NCI-H1930 (cell line): ENCODE measurements around the gene MUCL3.
"Not testable (repeated sequence)": the region's sequence is repeated elsewhere in the genome, so short reads cannot be mapped to it uniquely, and the experiment has no call there.

Experiments used
- DNase-seq, 2 experiments: peaks; one replicate each; lab custom pipeline; 2025; lab: John Stamatoyannopoulos, UW

Gene MUCL3, protein sequence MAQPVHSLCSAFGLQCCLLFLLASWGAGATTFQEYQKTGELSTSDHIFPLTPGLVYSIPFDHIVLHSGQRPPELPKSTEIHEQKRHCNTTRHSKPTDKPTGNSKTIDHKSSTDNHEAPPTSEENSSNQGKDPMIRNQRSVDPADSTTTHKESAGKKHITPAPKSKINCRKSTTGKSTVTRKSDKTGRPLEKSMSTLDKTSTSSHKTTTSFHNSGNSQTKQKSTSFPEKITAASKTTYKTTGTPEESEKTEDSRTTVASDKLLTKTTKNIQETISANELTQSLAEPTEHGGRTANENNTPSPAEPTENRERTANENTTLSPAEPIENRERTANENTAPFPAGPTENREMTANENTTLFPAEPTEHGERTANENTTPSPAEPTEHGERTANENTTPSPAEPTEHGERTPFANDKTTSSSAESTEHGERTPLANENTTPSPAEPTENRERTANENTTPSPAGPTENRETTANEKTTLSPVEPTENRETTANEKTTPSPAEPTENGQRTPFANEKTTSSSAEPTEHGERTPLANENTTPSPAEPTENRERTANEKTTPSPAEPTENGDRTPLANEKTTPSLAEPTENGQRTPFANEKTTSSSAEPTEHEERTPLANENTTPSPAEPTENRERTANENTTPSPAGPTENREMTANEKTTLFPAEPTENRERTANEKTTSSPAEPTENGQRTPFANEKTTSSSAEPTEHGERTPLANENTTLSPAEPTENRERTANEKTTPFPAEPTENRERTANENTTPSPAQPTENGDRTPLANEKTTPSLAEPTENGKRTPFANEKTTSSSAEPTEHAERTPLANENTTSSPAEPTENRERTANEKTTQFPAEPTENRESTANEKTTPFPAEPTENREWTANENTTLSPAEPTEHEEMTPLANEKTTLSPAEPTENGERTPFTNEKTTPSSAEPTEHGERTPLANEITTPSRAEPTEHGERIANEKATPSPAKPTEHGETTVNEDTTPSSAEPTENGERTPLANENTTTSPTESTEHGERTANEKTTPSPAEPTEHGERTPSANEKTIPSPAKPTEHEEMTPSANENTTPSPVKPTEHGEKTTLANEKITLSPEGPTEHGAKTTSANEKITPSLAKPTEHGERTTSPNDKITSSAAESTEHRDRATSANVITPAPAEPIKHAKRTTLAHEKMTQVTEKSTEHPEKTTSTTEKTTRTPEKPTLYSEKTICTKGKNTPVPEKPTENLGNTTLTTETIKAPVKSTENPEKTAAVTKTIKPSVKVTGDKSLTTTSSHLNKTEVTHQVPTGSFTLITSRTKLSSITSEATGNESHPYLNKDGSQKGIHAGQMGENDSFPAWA (N-terminal part only)

DNA sequence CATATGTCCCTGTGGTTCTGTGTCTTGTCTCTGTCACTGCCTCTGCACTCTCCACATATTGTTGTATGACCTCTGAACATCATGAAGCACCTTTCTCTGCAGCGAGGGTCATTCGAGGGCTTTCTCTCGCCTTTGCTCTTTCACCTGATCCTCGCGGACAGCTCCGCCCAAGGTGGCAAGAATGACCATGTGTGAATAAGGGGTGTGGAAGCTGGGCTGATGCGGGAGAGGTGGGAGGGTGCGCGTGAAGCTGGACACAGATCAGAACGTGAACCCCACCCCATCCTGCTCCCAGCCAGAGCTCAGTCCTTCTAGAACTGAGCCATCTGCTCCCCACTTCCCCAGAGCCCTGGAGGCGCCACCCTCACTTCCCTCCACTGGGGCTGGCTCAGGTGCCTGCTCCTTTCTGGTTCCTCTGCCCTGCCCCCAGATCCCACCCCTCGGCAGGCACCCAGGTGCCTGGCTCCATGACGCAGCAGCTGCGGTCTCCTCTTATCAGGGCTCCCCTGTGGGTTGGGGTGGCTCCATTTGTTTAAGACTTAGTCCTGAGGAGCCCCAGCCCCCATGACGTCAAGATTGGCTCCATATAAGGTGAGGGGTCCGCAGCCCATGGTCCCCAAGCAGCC lies at the start of gene MUCL3:
MUCL3 (plus strand) TSS at position 613 of the 626 bp plus-strand sequence. CDS start 27 bp downstream, outside the sequence.
- no peak for DNase-seq

DNA sequence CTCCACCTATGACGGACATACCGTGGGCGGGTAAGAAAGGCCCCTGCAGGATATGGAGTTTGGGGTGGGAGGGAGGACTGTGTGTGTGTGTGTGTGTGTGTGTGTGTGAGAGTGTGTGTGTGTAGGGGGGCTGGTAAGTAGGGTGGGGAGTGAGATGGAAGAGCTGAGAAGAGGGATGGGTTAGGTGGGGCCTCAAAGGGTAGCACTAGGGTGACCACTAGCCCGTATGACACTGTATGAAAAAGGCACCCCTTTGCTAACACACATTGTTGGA lies 49.4 kb upstream of the MUCL3 start:
- no peak for DNase-seq

DNA sequence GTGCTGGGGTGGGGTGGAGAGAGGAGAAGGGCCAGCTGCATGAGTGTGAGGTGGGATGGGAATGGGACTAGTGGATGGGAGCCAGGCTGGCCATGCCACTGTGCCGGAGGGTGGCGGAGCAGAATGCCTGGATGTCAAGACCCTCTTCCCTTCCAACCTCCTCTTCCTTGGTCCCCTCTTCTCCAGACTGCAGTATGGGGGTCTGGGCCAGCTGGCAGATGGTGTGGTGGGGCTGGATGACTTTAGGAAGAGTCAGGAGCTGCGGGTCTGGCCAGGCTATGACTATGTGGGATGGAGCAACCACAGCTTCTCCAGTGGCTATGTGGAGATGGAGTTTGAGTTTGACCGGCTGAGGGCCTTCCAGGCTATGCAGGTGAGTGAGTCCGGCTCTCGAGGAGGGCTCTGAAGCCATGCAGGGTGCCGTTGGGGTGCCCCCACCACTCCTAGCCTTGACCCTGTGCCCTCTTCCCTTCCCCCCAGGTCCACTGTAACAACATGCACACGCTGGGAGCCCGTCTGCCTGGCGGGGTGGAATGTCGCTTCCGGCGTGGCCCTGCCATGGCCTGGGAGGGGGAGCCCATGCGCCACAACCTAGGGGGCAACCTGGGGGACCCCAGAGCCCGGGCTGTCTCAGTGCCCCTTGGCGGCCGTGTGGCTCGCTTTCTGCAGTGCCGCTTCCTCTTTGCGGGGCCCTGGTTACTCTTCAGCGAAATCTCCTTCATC lies 48.8 kb upstream of the MUCL3 start:
- DNase-seq = no peak

DNA sequence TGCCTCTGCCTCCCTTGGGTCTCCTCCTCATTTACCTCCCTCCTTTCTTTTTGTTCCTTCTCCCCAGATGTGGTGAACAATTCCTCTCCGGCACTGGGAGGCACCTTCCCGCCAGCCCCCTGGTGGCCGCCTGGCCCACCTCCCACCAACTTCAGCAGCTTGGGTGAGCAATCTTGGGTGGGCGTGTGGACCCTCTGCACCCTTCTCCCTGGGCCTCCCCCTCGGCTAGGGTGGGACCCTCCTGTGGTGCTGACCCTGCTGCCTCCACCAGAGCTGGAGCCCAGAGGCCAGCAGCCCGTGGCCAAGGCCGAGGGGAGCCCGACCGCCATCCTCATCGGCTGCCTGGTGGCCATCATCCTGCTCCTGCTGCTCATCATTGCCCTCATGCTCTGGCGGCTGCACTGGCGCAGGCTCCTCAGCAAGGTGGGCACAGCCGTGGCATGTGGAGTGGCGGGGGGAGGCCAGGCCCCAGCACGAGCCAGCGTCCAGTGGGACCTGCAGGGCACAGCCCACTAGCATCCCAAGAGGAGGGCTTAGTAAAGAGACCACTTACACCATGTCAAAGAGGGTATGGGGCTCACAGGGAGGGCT lies 47.7 kb upstream of the MUCL3 start:
- DNase-seq = no peak

DNA sequence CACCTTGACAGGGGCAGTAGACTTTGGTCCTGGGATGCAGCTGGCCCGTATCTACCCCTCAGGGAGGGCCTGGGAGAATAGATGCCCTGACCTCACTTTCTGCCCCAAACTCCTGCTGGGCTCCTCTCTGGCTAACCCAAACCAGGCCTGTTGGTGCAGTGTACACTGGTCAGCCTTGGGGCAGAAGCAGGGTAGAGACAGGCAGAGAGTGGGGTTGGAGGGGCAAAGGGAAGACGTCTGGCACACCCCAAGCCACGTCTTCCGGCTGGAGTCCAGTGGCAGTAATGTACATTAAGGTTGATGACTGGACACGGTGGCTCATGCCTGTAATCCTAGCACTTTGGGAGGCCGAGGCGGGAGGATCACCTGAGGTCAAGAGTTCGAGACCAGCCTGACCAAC lies 47.1 kb upstream of the MUCL3 start:
- no peak for DNase-seq

DNA sequence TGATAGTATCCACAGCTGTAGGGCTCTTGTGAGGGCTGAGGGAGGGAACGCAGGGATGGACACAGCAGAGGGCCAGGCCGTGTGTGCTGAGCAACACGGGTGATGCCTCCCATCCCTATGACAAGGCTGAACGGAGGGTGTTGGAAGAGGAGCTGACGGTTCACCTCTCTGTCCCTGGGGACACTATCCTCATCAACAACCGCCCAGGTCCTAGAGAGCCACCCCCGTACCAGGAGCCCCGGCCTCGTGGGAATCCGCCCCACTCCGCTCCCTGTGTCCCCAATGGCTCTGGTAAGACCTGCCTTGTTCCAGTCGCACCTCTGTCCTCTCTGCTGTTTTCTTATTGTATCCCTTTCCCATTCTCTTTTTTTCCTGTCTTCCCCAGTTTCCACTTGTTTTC lies 46.4 kb upstream of the MUCL3 start:
- no peak for DNase-seq

DNA sequence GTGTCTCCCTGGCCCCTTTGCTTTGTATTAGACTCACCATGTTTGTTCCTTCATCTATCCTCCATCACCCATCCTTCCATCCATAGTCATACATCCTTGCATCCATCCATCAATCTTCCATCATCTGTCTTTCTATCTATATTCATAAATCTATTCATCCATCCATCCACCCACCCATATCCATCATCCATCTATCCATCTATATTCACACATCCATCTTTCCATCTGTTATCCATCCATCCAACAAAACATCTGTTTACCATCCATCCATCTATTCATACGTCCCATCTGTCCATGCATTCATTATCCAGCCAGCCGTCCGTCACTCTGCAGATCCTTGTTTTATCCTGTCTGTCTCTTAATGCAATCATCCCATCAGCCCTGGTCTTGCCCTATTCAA lies 45.8 kb upstream of the MUCL3 start:
- DNase-seq = no peak

DNA sequence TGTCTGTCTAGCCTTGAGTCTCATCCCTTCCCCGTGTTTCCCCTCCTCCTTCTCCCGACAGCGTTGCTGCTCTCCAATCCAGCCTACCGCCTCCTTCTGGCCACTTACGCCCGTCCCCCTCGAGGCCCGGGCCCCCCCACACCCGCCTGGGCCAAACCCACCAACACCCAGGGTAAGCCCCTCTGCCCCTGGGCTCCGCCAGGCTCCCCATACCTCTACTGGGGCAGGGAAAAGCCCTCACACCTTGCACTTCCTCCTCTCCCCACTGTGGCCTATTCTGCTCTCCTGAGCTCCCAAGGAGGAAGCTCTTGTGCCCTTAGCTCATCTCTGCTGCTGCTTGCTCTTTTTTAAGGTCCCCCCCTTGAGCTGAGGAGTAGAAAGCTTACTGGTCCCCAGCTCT lies 45.4 kb upstream of the MUCL3 start:
- no peak for DNase-seq

DNA sequence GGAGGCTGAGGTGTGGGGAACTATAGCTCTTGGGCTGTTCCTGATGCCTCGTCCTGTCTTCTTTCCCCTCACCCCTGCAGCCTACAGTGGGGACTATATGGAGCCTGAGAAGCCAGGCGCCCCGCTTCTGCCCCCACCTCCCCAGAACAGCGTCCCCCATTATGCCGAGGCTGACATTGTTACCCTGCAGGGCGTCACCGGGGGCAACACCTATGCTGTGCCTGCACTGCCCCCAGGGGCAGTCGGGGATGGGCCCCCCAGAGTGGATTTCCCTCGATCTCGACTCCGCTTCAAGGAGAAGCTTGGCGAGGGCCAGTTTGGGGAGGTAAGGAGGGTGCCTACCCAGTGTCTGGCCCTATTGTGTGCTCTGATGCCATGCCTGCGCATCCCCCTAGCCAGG lies 44.2 kb upstream of the MUCL3 start:
- no peak for DNase-seq

DNA sequence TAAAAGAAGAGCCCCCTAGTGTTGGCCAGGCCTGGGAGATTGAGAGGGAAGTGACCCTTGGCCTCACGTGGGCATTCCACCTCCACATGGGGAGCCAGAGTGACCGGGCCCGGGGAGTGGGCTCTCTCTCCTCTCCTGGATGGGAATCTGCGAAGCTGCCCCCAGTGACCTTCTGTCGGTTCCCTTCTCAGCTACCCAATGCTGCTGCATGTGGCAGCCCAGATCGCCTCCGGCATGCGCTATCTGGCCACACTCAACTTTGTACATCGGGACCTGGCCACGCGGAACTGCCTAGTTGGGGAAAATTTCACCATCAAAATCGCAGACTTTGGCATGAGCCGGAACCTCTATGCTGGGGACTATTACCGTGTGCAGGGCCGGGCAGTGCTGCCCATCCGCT lies 42.9 kb upstream of the MUCL3 start:
- DNase-seq = no peak

DNA sequence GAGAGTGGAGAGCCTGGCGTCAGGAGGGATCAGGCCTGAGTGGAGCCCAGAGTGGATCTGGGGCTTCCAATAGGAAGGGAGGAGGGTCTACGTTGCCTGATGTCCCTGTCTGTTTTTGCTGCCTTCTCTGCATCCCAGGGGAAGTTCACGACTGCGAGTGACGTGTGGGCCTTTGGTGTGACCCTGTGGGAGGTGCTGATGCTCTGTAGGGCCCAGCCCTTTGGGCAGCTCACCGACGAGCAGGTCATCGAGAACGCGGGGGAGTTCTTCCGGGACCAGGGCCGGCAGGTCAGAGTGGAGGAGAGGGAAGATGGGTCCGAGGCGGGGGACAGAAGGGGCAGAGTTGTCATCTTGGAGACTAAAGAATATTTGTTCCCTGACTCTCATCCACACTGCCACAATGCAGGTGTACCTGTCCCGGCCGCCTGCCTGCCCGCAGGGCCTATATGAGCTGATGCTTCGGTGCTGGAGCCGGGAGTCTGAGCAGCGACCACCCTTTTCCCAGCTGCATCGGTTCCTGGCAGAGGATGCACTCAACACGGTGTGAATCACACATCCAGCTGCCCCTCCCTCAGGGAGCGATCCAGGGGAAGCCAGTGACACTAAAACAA lies 41.9 kb upstream of the MUCL3 start:
- DNase-seq = no peak

DNA sequence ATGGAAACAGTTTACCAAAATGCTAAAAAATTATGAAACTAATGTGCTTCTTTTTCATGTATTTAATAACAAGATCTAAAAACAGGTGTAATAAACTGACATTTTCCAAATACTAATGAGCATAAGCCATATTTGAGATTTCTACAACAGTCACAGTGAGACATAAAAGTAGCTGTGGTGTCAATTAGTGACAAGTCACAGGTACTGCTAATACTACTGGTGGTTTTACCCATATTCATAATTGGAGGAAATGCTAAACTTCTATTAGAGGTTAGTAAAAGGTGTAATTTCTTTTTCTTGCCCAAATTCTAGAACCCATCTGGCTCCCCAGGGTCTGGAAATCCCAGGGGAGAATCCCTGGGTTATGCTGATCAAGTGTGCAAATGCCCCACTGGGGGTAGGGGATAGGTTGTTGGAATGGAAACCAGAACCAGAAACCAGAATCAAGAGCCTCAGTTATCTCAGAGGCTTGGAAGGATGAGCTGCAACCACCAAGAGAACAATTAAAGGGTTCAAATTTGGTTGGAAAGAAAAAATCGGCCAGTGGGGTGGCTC lies 39.8 kb upstream of the MUCL3 start:
- no peak for DNase-seq

DNA sequence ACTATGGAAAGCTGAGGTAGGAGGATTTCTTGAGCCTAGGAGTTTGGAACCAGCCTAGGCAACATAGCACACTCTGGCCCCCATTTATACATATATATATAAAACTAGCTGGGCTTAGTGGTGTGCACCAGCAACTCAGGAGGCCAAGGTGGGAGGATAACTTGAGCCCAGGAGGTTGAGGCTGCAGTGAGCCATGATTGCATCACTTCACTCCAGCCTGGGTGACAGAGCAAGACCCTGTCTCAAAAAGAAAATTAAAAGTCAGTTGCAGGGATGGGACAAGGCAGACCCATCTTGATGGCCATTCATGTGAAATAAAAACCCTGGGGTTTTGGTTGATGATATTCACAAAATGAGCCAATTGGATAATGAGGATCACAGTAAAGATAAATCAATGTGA lies 39.3 kb upstream of the MUCL3 start:
- DNase-seq = no peak

DNA sequence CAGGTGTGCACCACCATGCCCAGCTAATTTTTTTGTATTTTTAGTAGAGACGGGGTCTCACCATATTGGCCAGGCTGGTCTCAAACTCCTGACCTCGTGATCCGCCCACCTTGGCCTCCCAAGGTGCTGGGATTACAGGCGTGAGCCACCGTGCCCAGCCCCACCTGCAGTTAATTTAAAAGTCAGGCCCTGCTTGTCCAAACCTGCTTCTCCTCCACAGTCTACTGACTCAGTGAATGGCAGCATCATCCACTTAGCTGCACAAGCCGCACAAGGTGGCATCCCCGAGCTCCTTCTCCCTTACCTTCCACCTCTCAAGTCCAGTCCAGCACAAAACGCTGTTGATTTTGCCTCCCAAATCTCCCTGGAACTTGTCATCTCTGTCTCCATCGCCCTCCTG lies 38.6 kb upstream of the MUCL3 start:
- not testable (repeated sequence) for DNase-seq

DNA sequence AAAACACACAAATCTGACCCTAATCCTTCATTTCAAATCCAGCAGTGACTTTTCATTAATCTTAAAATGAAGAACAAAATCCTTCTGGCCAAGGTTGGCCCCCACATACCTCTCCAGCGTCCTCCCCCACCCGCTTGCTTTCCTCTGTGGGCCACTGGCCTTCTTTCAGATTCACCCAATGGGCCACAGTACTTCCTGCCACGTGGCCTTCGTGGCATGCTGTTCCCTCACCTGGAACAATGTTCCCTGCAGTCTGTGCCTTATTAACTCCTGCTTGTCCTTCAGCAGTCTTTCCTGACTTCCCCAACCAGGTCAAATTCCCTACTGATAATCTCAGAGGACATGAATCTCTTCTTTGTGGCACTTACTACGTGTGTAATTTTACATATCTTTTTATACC lies 38.1 kb upstream of the MUCL3 start:
- DNase-seq = no peak

DNA sequence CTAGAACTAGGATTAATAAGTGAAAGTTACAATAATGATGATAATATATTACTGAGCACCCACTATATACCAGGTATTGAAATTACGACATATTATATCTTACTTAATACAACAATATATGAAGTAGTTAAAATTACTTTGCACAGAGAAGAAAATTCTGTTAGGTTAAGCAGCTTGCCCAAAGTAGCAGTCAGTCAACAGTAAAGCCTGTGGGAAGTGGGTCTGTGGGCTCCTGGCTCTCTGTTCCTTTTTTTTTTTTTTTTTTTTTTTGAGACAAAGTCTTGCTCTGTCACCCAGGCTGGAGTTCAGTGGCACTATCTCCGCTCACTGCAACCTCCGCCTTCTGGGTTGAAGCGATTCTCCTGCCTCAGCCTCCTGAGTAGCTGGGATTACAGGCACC lies 37.5 kb upstream of the MUCL3 start:
- no peak for DNase-seq

DNA sequence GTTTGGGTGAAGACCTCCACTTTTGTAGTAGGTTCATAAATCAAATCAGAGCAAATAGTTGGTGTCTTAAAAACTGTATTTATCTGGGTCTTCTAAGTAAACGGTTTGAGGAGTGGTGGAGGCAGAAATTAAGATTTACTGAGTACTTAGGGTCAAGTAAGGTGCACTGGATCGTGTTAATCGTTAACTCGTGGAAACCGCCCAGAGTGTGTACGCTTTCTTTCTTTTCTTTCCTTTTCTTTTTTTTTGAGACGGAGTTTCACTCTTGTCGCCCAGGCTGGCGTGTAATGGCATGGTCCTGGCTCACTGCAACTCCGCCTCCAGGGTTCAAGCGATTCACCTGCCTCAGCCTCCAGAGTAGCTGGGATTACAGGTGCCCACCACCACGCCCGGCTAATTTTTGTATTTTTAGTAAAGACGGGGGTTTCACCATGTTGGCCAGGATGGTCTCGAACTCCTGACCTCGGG lies 33.4 kb upstream of the MUCL3 start:
- DNase-seq = not testable (repeated sequence)

DNA sequence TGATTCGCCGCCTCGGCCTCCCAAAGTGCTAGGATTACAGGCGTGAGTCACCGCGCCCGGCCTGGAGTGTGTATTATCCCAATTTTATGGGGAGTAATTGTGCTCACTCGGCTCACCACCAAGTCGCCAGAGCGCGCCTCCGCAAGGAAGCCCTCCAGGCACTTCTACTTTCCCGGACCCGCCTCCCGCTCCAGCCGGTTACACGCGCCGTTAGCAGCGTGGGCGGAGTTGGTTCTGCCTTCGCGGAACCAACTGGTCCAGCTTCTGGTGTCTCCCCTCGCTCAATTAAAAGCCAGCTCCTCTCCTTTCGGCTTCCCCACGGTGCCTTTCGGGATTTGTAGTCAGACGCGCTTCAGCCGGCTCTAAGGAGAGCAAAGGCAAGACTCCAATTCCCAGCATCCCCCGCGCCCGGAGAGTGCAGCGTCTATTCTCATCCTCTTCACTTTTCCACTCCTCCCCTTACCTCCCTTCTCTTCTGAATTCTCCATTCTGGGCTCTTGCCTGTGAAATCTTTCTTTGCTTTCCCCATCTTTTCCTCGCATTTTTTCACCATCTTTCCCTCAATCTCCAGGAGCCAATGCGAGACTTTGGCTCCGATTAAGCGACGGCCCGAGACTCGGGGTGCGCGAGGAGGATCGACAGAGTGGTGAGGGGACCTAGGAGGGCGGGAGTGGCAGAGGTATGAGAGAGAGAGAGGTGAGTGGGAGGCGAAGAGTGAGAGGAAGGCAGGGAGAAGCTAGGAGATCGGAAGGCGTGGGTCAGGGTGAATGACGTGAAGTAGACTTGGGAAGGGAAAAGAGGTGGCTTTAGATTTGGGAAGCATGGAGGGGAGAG lies 32.8 kb upstream of the MUCL3 start, which contains the start of gene GTF2H4:
GTF2H4 (plus strand) TSS at position 450 of the 834 bp plus-strand sequence.
- DNase-seq = peak; percentile 97

DNA sequence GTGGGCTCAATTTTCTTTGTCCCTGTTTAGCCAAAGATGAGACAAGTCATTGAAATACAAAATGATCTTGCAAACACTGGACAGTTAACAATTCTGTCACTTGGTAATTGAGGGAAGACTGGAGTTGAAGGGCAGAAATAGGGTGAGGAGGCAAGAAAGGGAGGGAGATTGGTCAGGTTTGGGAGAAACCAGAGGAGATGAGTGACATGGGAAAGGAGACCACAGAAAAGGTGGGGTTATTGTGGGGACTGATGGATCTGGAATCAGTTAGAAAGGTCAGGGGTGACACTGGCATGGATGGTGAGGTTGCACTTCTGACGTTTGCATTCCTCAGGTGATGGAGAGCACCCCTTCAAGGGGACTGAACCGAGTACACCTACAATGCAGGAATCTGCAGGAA lies 32.1 kb upstream of the MUCL3 start:
- no peak for DNase-seq
